Activated T-helper 1 cell treated with anti-CD3 and anti-CD28 coated beads, Interleukin-12 subunit alpha, Interleukin-12 subunit beta, Interleukin-2, Interleukin-4 antibody, amounts not matched to agents 30 ng/mL and 10 ng/mL and 1 ng/mL, durations not matched to agents 14 hours and 24 hours and 36 hours (primary cell): ENCODE results near the gene KRTAP4-1. TPM values are rescaled to one million over a fixed set of nuclear protein-coding genes. Genes with fewer than 3 reads are reported as not detected.

ENCODE experiments used
- total RNA-seq: library from RNA; stranded (reverse); gene quantifications from 2 replicates; pipeline ENCODE4 v1.2.3, GENCODE V29; 2022

Gene KRTAP4-1
- total RNA-seq, 1 donor from 2014 or later, result not detected

Other genes starting within 250 kb of the KRTAP4-1 start
- gene KRT23, start 247.3 kb downstream of the KRTAP4-1 start, total RNA-seq, result not detected in 2 replicates
- not detected in 2 replicates for gene KRT39, start 218.0 kb downstream of the KRTAP4-1 start, total RNA-seq
- not detected in 2 replicates for gene KRT40, start 200.6 kb downstream of the KRTAP4-1 start, total RNA-seq
- gene KRTAP3-3, start 190.7 kb downstream of the KRTAP4-1 start, total RNA-seq, result not detected in 2 replicates
- gene KRTAP3-2, start 185.0 kb downstream of the KRTAP4-1 start, total RNA-seq, result not detected in 2 replicates
- gene KRTAP3-1, start 175.8 kb downstream of the KRTAP4-1 start, total RNA-seq, result not detected in 2 replicates
- gene KRTAP1-5, start 157.7 kb downstream of the KRTAP4-1 start, total RNA-seq, result not detected in 2 replicates
- gene KRTAP1-4, start 154.7 kb downstream of the KRTAP4-1 start, total RNA-seq, result not detected in 2 replicates
- not detected in 2 replicates for gene KRTAP1-3, start 150.0 kb downstream of the KRTAP4-1 start, total RNA-seq
- not detected in 2 replicates for gene KRTAP1-1, start 143.5 kb downstream of the KRTAP4-1 start, total RNA-seq
- gene KRTAP2-1, start 137.6 kb downstream of the KRTAP4-1 start, total RNA-seq, result not detected in 2 replicates
- gene KRTAP2-2, start 129.7 kb downstream of the KRTAP4-1 start, total RNA-seq, result not detected in 2 replicates
- gene KRTAP2-3, start 124.8 kb downstream of the KRTAP4-1 start, total RNA-seq, result not detected in 2 replicates
- not detected in 2 replicates for gene KRTAP2-4, start 119.0 kb downstream of the KRTAP4-1 start, total RNA-seq
- gene KRTAP4-7, start 100.8 kb downstream of the KRTAP4-1 start, total RNA-seq, result not detected in 2 replicates
- not detected in 2 replicates for gene KRTAP4-8, start 86.8 kb downstream of the KRTAP4-1 start, total RNA-seq
- gene KRTAP4-16, start 82.7 kb downstream of the KRTAP4-1 start, total RNA-seq, result not detected in 2 replicates
- not detected in 2 replicates for gene KRTAP4-9, start 79.5 kb downstream of the KRTAP4-1 start, total RNA-seq
- not detected in 2 replicates for gene KRTAP4-11, start 66.5 kb downstream of the KRTAP4-1 start, total RNA-seq
- gene KRTAP4-12, start 60.7 kb downstream of the KRTAP4-1 start, total RNA-seq, result not detected in 2 replicates
- not detected in 2 replicates for gene KRTAP4-6, start 44.4 kb downstream of the KRTAP4-1 start, total RNA-seq
- gene KRTAP4-5, start 35.1 kb downstream of the KRTAP4-1 start, total RNA-seq, result not detected in 2 replicates
- gene KRTAP4-4, start 24.2 kb downstream of the KRTAP4-1 start, total RNA-seq, result not detected in 2 replicates
- gene KRTAP4-3, start 16.7 kb downstream of the KRTAP4-1 start, total RNA-seq, result not detected in 2 replicates
- not detected in 2 replicates for gene KRTAP4-2, start 6.7 kb downstream of the KRTAP4-1 start, total RNA-seq
- not detected in 2 replicates for gene KRTAP9-1, start 5.0 kb upstream of the KRTAP4-1 start, total RNA-seq
- not detected in 2 replicates for gene KRTAP9-2, start 41.7 kb upstream of the KRTAP4-1 start, total RNA-seq
- gene KRTAP9-3, start 47.5 kb upstream of the KRTAP4-1 start, total RNA-seq, result not detected in 2 replicates
- gene KRTAP9-8, start 53.1 kb upstream of the KRTAP4-1 start, total RNA-seq, result not detected in 2 replicates
- not detected in 2 replicates for gene KRTAP9-4, start 64.8 kb upstream of the KRTAP4-1 start, total RNA-seq
- not detected in 2 replicates for gene KRTAP9-9, start 70.5 kb upstream of the KRTAP4-1 start, total RNA-seq
- gene KRTAP9-6, start 80.5 kb upstream of the KRTAP4-1 start, total RNA-seq, result not detected in 2 replicates
- gene KRTAP9-7, start 90.8 kb upstream of the KRTAP4-1 start, total RNA-seq, result not detected in 2 replicates
- gene KRTAP29-1, start 117.9 kb upstream of the KRTAP4-1 start, total RNA-seq, result not detected in 2 replicates
- gene KRTAP16-1, start 124.4 kb upstream of the KRTAP4-1 start, total RNA-seq, result not detected in 2 replicates
- not detected in 2 replicates for gene KRTAP17-1, start 130.8 kb upstream of the KRTAP4-1 start, total RNA-seq
- not detected in 2 replicates for gene KRT33A, start 165.9 kb upstream of the KRTAP4-1 start, total RNA-seq
- not detected in 2 replicates for gene KRT33B, start 184.9 kb upstream of the KRTAP4-1 start, total RNA-seq
- gene KRT34, start 197.4 kb upstream of the KRTAP4-1 start, total RNA-seq, result not detected in 2 replicates
- not detected in 2 replicates for gene KRT31, start 212.7 kb upstream of the KRTAP4-1 start, total RNA-seq
- gene KRT37, start 239.7 kb upstream of the KRTAP4-1 start, total RNA-seq, result not detected in 2 replicates